ENCODE results near the gene PTPN4.

Gene PTPN4

GRCh38 chr2:119731983-119732382, 27.7 kb upstream of the PTPN4 start:
- no peak for TF ChIP-seq REST (IDR thresholded peaks at IDR 0.05; ENCODE audit: low read depth)
- TF ChIP-seq TAF1 (IDR thresholded peaks at IDR 0.05; ENCODE audit: low read depth): no peak
- no peak for TF ChIP-seq MAX (IDR thresholded peaks at IDR 0.05)
- TF ChIP-seq RAD21 (IDR thresholded peaks at IDR 0.05; ENCODE audit: low read depth): no peak
- TF ChIP-seq EP300 (IDR thresholded peaks at IDR 0.05; ENCODE audit: borderline replicate concordance): no peak
- no peak for TF ChIP-seq USF1 (IDR thresholded peaks at IDR 0.05)
- no peak for TF ChIP-seq CEBPB (IDR thresholded peaks at IDR 0.05)
- no peak for TF ChIP-seq CREB1 (IDR thresholded peaks at IDR 0.05; ENCODE audit: low read depth)
- no peak for TF ChIP-seq YY1 (IDR thresholded peaks at IDR 0.05; ENCODE audit: low read depth)
- TF ChIP-seq EGR1 (IDR thresholded peaks at IDR 0.05): no peak
- TF ChIP-seq TCF12 (IDR thresholded peaks at IDR 0.05; ENCODE audit: low read depth): no peak
- no peak for TF ChIP-seq TEAD4 (IDR thresholded peaks at IDR 0.05)
- TF ChIP-seq NFIC (IDR thresholded peaks at IDR 0.05): no peak
- no peak for TF ChIP-seq ZBTB7A (IDR thresholded peaks at IDR 0.05; ENCODE audit: low read depth)

- TF ChIP-seq NFIC (IDR thresholded peaks at IDR 0.05): no peak
Measured at GRCh38 chr2:119732601-119733164, 27.0 kb upstream of the PTPN4 start.

- TF ChIP-seq ZBTB7A (IDR thresholded peaks at IDR 0.05; ENCODE audit: low read depth): no peak
- no peak for TF ChIP-seq EGR1 (IDR thresholded peaks at IDR 0.05)
- TF ChIP-seq TAF1 (IDR thresholded peaks at IDR 0.05; ENCODE audit: low read depth): no peak
- no peak for TF ChIP-seq MAX (IDR thresholded peaks at IDR 0.05)
- TF ChIP-seq EP300 (IDR thresholded peaks at IDR 0.05; ENCODE audit: borderline replicate concordance): no peak
- no peak for TF ChIP-seq TCF12 (IDR thresholded peaks at IDR 0.05; ENCODE audit: low read depth)
- TF ChIP-seq CREB1 (IDR thresholded peaks at IDR 0.05; ENCODE audit: low read depth): no peak
- no peak for TF ChIP-seq NFIC (IDR thresholded peaks at IDR 0.05)
- TF ChIP-seq USF1 (IDR thresholded peaks at IDR 0.05): no peak
- no peak for TF ChIP-seq FOXM1 (IDR thresholded peaks at IDR 0.05; ENCODE audit: borderline replicate concordance, low read depth)
- TF ChIP-seq REST (IDR thresholded peaks at IDR 0.05; ENCODE audit: low read depth): no peak
Measured at GRCh38 chr2:119734047-119734446, 25.7 kb upstream of the PTPN4 start.

GRCh38 chr2:119735565-119735964, 24.2 kb upstream of the PTPN4 start:
- TF ChIP-seq EP300 (IDR thresholded peaks at IDR 0.05; ENCODE audit: borderline replicate concordance): no peak
- TF ChIP-seq REST (IDR thresholded peaks at IDR 0.05; ENCODE audit: low read depth): no peak
- TF ChIP-seq YY1 (IDR thresholded peaks at IDR 0.05; ENCODE audit: low read depth): no peak
- TF ChIP-seq CEBPB (IDR thresholded peaks at IDR 0.05): no peak
- TF ChIP-seq RAD21 (IDR thresholded peaks at IDR 0.05; ENCODE audit: low read depth): no peak
- TF ChIP-seq TEAD4 (IDR thresholded peaks at IDR 0.05): no peak
- no peak for TF ChIP-seq TAF1 (IDR thresholded peaks at IDR 0.05; ENCODE audit: low read depth)
- no peak for TF ChIP-seq FOXM1 (IDR thresholded peaks at IDR 0.05; ENCODE audit: borderline replicate concordance, low read depth)
- no peak for TF ChIP-seq CREB1 (IDR thresholded peaks at IDR 0.05; ENCODE audit: low read depth)
- no peak for TF ChIP-seq NFIC (IDR thresholded peaks at IDR 0.05)
- TF ChIP-seq USF1 (IDR thresholded peaks at IDR 0.05): no peak
